GM19239 (cell line): Measurements from ENCODE around the gene OSBPL8.

Experiments used
- DNase-seq: peaks from one replicate; pipeline ENCODE4 v3.0.0; 2011; ENCODE audit warnings: low spot score; ENCODE audit not compliant: insufficient read length
- FAIRE-seq: peaks from 2 replicates; lab custom pipeline; 2011; peaks lifted over from hg19 to GRCh38; lab: Jason Lieb, UNC

OSBPL8 gene

DNA sequence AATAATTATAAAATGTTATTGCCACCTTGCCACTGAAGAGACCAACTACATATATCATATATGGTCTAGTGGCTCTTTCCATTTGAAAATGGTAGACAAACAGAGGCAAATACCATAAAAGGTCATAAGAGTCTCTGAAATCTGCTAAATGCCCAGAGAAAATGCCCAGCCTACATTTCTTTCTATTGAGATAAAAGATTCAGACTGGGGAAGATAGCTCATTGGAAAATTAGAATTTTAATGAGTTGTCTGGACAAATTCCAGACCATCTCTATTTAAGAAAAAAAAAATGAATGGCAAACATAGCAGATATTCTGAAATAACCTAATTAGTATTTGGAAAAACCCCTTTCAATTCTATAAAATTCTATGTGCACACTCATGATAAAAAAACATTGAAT, 131.5 kb downstream of the OSBPL8 start:
- FAIRE-seq: no peak
- DNase-seq: no peak

DNA sequence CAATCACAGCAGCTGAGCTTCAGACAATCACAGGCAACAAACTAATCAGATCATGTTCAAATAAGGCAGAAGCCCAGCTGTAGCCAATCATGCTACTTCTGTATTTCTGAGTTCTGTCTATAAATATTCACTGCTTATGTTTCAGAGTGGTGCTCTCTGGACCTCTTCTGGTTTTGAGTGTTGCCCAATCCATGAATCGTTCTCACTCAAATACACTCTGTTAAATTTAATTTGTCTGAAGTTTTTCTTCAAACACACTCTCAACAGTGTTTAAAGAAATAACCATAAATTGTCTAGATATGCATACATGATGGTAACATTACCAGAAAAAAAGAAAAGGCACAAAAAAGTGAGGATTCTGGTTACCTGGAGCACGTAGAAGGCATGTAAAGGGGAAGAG, 133.4 kb downstream of the OSBPL8 start:
- DNase-seq: no peak
- FAIRE-seq: no peak

DNA sequence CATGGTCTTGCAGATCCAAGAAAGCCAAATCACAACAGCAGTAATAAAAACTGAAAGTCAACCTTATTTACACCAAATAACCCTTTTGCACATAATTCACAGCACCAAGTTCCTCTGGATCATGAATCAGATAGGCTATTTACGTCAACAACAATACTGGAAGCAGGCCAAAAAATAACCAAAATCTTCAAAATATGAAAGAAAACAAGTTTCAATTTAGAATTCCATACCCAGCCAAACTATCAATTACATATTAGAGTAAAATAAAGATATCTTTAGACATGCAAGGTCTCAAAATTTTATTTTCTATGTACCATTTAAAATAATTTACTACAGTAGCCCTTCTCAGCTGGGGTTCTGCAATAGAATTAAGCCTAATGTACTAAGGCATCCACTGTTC, 134.6 kb downstream of the OSBPL8 start:
- DNase-seq: no peak
- FAIRE-seq: no peak

DNA sequence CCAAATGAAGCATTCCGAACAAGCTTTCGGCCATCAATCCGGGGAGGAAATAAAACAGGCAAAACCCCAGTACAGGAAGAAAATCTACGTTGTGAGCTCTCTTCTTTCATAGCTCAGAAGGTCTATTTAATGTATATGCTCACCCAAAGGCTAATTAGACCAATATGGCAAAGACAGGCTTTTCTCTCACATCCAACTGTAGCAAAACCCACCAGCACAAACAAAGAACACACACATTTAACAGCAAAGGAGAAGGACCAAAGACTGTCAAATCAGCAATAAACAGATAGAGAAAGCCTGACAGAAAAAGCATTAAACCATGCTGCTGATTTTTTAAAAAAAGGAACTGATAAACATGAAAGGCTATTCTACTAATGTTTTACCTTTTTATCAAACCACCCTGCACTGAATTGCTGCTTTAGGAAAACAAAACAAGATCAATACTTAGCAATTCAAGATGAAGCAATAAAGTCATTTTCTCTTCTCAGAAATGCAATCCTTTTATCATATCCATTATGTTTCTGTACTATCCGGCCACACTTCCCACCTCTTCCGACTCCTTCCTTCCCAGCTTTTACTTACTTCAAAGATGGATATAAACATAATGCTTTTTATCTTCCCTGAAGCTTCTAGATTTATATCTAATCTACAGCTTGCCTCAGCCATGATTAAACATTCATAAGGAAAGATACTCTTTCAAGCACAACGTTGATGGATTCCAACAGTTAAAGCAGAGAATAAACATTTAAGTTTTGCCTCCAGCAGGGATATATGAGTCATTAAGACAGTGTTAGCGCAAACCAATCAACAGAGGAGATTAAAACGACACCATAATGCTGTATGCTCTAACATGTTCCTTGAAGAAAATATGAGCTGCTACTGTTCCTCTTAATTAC, 136.8 kb downstream of the OSBPL8 start:
- DNase-seq: no peak
- FAIRE-seq: no peak

DNA sequence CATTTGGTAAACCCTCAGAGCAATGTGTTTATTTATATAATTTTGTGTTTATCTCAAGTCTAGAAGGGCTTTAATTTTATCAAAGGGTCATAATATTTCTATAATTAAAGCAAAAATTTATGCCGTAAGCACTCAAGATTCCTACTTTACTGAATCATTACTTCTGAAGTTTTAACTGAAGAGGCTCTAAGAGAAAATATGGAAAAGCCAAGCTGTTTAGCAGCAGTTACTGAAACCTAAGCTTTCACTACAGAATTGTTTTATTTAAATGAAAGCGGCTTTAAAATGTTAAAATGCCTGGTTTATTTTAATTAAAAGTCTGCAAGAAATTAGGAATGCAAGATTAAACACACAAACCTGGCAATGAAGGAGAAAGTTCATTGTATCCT, 137.4 kb downstream of the OSBPL8 start:
- FAIRE-seq (no peak), DNase-seq (no peak)

DNA sequence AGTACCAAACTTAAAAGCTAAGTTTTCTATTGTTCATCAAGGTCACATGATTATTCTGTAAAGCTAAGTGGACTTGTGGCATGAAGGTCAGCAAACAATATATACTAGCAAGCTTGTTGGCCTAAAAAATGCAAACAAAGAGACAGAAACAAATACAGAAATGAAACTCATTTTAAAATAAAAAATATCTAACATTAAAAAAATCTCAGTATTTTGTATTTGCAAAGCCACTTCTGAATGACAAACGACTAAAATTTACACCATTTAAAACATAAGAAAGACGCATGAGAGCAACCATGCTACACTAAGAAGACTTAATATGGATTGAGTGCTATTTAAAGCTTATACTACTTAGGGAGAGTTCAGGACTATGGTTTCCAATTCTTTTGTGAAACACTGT, 138.5 kb downstream of the OSBPL8 start:
- FAIRE-seq (no peak), DNase-seq (no peak)

DNA sequence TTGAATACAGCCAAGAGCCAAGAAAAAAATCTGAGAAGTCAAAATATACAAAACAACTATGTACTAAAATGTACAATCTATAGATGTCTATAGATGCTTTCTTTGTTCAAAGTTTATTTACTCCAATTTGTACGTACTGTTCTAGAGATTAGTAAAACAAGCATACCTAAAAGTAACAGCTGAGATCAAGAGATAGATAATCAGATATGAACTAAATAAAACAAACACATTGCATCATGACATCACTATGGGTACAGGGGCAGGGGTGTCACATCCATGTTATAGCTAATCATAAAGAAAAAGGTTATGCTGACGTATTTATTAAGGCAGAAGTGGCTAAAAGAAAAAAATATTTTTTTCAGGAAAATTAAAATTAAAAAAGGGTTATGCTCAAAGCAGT, 139.3 kb downstream of the OSBPL8 start:
- no peak for FAIRE-seq
- DNase-seq: no peak

DNA sequence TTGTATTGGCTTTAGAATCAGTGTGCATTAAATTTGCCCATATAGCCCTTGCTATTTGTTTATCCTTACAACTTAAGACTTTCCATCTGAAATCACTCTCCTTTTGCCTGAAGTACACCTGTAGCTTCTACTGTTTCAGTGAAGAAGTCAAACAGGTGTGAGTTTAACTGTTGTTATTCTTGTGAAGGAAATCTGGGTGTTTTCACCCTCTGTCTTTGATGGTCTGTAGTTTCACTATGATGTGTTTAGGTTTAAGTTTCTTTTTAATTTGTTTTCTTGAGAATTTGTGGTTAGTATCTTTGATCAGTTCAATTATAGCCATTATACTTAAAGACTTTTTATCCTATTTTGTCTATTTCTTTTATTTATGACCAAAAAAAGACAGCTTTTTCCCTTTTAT, 142.5 kb downstream of the OSBPL8 start:
- DNase-seq (no peak), FAIRE-seq (no peak)

DNA sequence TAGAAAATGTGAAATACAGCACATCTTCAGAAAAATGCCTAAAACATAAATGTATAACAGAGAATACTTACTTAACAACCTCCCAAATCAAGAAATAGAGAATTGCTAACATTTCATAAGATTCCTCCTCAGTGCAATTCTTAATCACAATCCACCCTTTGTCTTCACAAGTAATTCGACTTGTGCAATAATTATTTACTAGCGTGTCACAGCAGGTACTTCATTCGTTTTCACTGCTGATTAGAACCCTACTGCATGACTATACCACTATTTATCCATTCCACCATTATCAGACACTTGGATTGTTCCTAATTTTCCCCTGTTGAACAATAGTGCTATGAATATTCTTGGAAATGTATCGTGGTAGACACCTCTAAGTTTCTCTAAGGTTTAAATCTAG, 146.4 kb downstream of the OSBPL8 start:
- FAIRE-seq (no peak), DNase-seq (no peak)

DNA sequence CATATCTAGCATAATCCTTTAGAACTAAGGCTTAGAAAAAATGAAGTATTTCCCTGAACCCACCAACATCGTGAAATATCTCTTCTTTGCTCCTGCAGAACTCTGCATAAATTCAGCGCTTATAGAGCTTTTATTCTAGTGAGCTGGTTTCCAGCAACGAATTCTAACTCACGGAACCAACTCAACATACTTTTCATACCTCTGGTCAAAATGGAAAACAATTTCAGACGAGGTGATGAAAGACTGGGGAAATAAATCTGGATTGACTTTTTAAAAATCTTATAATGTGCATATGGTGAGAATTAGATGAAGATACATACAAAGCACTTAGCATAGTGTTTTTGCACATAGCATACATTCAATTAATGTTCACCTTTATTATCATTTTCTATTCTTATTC, 148.8 kb downstream of the OSBPL8 start:
- DNase-seq: no peak
- no peak for FAIRE-seq

DNA sequence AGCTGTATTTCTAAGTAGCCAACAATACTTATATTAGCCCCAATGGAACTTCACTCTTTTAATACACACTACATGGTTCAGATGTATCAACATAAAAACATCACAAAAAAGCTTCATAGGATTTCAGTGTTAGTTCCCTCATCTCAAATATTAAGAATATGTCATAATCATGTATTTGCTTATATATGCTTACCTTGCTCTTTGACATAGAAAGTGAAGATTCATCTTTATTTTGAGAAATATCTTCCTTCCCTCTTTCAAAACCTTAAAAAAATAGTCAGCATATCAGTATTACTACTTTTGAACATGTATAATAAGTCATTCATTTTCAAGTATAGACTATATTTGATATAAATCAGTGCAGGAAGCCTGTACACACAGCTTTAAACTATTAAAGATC, 149.2 kb downstream of the OSBPL8 start:
- FAIRE-seq (no peak), DNase-seq (no peak)

DNA sequence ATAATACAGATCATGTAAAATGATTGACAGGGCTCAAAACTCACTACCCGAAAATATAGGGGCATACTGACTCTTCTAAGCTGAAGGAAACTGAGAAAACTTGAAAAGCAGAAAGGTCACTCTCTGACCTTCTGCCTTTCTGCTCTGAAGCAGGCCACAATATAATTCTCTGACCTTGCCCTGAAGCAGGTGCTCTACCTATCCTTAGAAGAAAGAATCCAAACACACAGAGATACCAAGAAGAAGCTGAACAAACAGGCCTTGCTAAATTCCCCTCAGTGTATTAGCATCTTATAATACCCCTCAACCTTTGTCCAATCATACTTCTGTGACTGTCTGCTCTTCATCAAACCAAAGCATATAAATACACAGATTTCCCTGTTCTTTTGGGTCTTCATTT, 150.5 kb downstream of the OSBPL8 start:
- no peak for DNase-seq
- no peak for FAIRE-seq

DNA sequence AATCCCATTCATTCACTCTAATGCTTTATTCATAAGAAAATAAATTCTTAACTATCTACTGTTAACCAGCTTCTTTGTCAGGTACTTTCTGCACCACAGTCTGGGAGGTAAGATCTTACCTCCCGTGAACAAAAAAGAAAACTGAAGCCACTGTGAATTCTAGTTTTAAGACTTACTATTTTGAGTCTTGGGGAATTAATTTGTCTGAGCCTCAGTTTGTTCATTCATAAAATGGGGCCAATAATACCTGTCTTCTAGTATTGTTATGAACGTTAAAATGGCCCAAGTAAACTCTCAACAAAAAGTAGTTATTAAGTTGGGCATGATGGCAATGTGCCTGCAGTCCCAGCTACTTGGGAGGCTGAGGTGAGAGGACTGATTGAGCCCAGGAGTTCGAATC, 151.9 kb downstream of the OSBPL8 start:
- no peak for FAIRE-seq
- DNase-seq: no peak

DNA sequence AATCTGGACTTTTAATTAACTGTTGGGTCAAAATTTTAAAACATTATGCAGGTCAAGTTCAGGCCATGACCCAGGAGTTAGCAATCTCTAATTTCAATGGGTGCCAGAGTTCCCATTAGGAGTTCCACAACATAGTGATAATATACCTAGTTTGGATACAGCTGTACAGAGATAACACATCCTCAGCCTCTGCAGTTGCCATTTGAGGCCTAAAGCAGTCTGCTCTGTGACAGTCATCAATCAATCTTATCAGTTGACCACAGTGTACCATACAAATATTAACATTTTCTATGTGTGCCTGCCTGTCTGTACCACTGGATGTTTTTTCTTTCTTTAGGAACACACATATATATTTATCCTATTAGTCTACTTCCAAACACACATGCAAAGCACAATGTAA, 157.3 kb downstream of the OSBPL8 start:
- FAIRE-seq (no peak), DNase-seq (no peak)

DNA sequence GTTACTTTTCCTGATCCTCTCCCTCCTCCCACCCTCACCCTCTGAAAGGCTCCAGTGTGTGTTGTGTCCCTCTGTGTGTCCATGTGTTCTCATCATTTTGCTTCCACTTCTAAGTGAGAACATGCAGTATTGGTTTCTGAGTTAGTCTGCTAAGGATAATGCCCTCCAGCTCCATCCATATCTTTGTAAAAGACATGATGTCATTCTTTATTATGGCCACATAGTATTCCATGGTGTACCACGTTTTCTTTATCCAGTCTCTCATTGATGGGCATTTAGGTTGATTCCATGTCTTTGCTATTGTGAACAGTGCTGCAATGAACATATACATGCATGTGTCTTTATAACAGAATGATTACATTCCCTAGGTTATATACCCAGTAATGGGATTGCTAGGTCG, 159.4 kb downstream of the OSBPL8 start:
- FAIRE-seq (no peak), DNase-seq (no peak)

DNA sequence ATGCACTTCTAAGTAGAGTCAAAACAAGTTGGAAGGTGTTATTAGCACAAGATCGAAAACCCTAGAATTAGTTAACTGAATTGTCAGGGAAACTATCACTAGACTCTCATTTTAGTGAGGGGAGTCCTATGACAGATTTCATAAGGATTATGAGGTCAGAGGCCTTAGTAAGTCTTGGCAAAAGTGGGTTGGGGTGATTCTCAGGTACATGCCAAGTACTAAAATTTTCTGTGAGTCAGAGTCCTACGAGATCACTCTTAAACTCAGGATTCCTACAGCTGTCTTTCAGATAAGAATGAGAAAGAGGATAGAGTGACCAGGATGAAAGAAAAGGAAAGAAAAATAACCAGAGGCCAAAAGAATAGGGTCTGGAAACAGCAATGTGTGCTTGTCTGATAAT, 160.5 kb downstream of the OSBPL8 start:
- FAIRE-seq: no peak
- no peak for DNase-seq

DNA sequence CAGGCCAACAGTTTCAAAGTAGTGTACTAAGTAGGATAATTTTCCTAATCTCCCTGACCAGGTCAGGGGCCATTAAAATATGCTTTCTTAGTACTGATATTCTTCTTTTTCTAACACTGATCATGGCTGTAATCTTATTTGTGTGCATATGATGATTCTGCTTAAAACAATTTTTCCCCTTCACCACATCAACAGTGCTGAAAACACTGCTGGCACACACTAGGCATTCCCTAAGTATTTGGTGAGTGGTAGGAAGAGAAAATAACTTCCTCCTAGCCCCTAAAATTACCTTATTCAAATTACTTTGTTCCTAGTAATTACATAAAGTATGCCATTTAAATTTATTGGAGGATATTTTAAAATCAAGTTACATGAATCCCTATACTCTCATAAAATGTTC, 161.5 kb downstream of the OSBPL8 start:
- FAIRE-seq: no peak
- DNase-seq: no peak

DNA sequence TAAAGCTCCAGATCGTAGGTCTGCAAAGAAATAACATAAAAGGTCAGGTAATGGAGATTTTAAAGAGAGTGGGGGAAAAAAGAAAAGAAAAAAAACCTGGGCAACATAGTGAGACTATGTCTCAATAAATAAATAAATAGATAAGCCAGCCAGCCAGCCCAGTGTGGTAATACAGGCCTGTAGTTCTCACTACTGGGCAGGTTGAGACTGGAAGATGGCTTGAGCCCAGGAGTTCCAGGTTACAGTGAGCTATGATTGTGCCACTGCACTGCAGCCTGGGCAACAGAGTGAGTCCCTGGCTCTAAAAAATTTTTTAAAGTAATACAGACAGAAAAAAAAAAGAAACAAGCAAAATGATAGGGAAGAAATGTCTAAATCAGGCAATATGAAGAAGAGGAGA, 168.1 kb downstream of the OSBPL8 start:
- DNase-seq (no peak), FAIRE-seq (no peak)

DNA sequence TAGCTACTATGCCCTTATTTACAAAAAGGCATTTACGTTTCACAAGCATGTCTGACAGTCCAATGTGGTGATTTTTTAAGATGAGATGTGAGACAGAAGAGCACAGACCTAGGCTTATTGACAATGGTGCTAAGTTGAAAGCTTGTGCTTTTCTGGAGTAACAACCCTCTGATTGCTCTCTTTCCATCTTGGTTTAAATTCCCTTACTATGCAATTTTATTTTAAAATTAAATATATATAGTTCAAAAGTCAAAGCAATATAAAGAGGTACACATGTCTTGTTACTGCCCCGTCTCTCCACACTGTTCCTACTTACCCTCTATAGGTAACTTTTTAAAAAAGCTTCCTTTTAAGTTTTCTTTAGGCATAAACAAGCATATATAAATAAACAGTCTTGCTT, 172.0 kb downstream of the OSBPL8 start:
- FAIRE-seq: no peak

DNA sequence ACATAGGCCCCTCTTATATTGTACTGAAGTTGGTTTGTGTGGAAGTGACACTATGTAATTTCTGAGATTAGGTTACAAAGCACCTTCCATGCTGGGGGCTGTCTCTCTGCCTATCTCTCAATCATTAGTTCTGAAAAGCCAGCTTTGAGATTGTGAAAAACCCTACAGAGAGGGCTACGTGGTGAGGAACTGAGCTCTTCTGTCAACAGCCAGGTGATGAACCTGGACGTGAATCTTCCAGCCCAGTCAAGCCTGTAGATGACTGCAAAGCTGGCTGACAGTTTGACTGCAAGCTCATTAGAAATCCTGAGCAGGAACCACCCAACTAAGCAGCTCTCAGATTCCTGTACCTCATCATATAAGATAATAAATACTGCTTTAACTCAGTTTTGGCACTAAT, 175.0 kb downstream of the OSBPL8 start:
- DNase-seq (no peak), FAIRE-seq (no peak)

More for the DNA sequence above, 172.0 kb downstream of the OSBPL8 start:
- no peak for DNase-seq

DNA sequence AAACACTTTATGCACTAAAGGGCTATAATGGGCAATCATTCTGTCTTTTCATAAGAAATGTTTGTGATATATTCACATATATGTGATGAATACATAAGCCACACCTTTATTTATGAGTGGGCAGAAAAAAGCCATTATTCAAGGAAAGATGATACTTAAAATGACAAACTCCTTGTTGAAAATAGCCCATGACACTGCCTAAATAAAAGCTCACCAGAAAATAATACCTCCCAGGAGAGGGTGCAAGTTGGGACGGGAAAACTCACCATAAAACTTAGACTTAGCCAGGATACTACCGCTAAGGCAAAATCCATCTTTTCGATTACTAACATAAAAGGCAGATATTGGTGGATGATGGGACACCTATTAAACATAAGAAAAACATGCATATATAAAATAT, 175.6 kb downstream of the OSBPL8 start:
- FAIRE-seq: no peak
- no peak for DNase-seq

DNA sequence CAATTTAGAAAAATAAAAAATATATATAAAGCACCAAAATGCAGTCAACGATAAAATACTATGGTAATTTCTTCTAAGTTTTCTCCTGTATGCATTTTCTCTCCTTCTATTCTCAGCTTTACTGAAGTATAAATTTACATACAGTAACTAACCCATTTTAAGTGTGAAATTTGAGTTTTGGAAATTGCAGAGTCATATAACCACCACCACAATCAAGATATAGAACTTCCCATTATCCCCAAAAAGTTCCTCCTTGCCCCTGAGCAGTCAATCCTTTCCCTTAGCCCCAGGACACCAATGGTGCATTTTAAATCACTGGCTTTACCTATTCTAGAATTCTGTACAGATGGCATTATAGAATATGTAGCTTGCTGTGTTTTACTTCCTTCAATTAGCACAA, 180.3 kb downstream of the OSBPL8 start:
- DNase-seq: no peak
- no peak for FAIRE-seq
